ENCODE results near the gene RBM18. TPM values are rescaled to one million over a fixed set of nuclear protein-coding genes. Genes with fewer than 3 reads are reported as not detected.

Gene RBM18
- total RNA-seq, 6 experiments from 2014 or later, result 25.6 to 30.5 (median 27.6) TPM

GRCh38 chr9:122209451-122209850 is 55.2 kb downstream of the RBM18 start:
- Mint-ChIP-seq H3K9me3 (no peaks in the 10 kb centered on the region), H3K4me1 (ENCODE audit: low read depth) (peaks cover 15% of the 10 kb centered on the region), H3K27me3 (ENCODE audit: insufficient read depth) (peaks cover 56% of the 10 kb centered on the region), H3K36me3 (ENCODE audit: low read depth) (no peaks in the 10 kb centered on the region), H3K4me3 (no peak overlapping the region), H3K27ac (no peak overlapping the region)
- no peak for TF ChIP-seq CTCF (IDR thresholded peaks at IDR 0.05)
- no peak for DNase-seq

GRCh38 chr9:122207096-122207495 is 57.5 kb downstream of the RBM18 start:
- H3K36me3 Mint-ChIP-seq (ENCODE audit: low read depth), result no peaks in the 10 kb centered on the region
- H3K27ac Mint-ChIP-seq, result no peak overlapping the region
- no peak overlapping the region for H3K4me3 Mint-ChIP-seq
- no peaks in the 10 kb centered on the region for H3K9me3 Mint-ChIP-seq
- peaks cover 13% of the 10 kb centered on the region for H3K4me1 Mint-ChIP-seq (ENCODE audit: low read depth)
- TF ChIP-seq CTCF (IDR thresholded peaks at IDR 0.05), result no peak
- peaks cover 37% of the 10 kb centered on the region for H3K27me3 Mint-ChIP-seq (ENCODE audit: insufficient read depth)
- DNase-seq, result no peak

GRCh38 chr9:122206118-122207046 is 58.3 kb downstream of the RBM18 start:
- TF ChIP-seq CTCF (IDR thresholded peaks at IDR 0.05), result no peak
- Mint-ChIP-seq H3K27ac (no peak overlapping the region), H3K4me1 (ENCODE audit: low read depth) (peaks cover 19% of the 10 kb centered on the region), H3K27me3 (ENCODE audit: insufficient read depth) (peaks cover 30% of the 10 kb centered on the region), H3K9me3 (no peaks in the 10 kb centered on the region), H3K4me3 (no peak overlapping the region), H3K36me3 (ENCODE audit: low read depth) (no peaks in the 10 kb centered on the region)
- peak; percentile 69 for DNase-seq

- H3K9me3 Mint-ChIP-seq, result no peaks in the 10 kb centered on the region
- no peak for TF ChIP-seq CTCF (IDR thresholded peaks at IDR 0.05)
- peaks cover 21% of the 10 kb centered on the region for H3K27me3 Mint-ChIP-seq (ENCODE audit: insufficient read depth)
- DNase-seq, result no peak
- H3K4me3 Mint-ChIP-seq, result no peak overlapping the region
- no peak overlapping the region for H3K27ac Mint-ChIP-seq
- H3K36me3 Mint-ChIP-seq (ENCODE audit: low read depth), result no peaks in the 10 kb centered on the region
- peaks cover 24% of the 10 kb centered on the region for H3K4me1 Mint-ChIP-seq (ENCODE audit: low read depth)
These were observed 59.5 kb downstream of the RBM18 start for GRCh38 chr9:122205176-122205575.

GRCh38 chr9:122204491-122204890 is 60.1 kb downstream of the RBM18 start:
- Mint-ChIP-seq H3K27ac (no peak overlapping the region), H3K4me3 (no peak overlapping the region), H3K9me3 (no peaks in the 10 kb centered on the region), H3K27me3 (ENCODE audit: insufficient read depth) (peaks cover 15% of the 10 kb centered on the region), H3K4me1 (ENCODE audit: low read depth) (peaks cover 24% of the 10 kb centered on the region), H3K36me3 (ENCODE audit: low read depth) (no peaks in the 10 kb centered on the region)
- DNase-seq, result no peak
- TF ChIP-seq CTCF (IDR thresholded peaks at IDR 0.05), result no peak

All from HFFc6 (cell line).